ENCODE results near the gene MYBPC1. TPM values are rescaled to one million over a fixed set of nuclear protein-coding genes. Genes with fewer than 3 reads are reported as not detected.
A peak's percentile ranks its signal among the peaks of the same experiment; 100 is the strongest.

The MYBPC1 gene
- total and polyA plus RNA-seq, 5 donors from 2014 or later = not detected

- no peaks in the 10 kb centered on the region for H3K4me1 Mint-ChIP-seq
- Histone ChIP-seq H3K4me1 (ENCODE audit: control insufficient read depth, insufficient read depth, low read length, poor library complexity, severe bottlenecking) (no peaks in the 10 kb centered on the region), H3K4me3 (ENCODE audit: low read depth, low read length) (no peak overlapping the region), H3K36me3 (ENCODE audit: control insufficient read depth, insufficient read depth, low read length) (no peaks in the 10 kb centered on the region), H3K27ac (ENCODE audit: insufficient read depth, low read length, poor library complexity, severe bottlenecking) (no peak overlapping the region), H3K9me3 (ENCODE audit: control insufficient read depth in 2 of 2, low read length in 2 of 2) (no peaks in the 10 kb centered on the region), H3K27me3 (ENCODE audit: control insufficient read depth, insufficient read depth, low read length) (peaks cover 2% of the 10 kb centered on the region)
- ATAC-seq (ENCODE audit: low read depth in 2 of 2) = no peak
- no peak overlapping the region for H3K27ac Mint-ChIP-seq
- no peaks in the 10 kb centered on the region for H3K27me3 Mint-ChIP-seq
- DNase-seq = no peak
- no peak overlapping the region for H3K4me3 Mint-ChIP-seq
- H3K36me3 Mint-ChIP-seq = no peaks in the 10 kb centered on the region
- no peaks in the 10 kb centered on the region for H3K9me3 Mint-ChIP-seq
Observed at GRCh38 chr12:101599771-101600484, 5.2 kb downstream of the MYBPC1 start.

- H3K27me3 Mint-ChIP-seq = no peaks in the 10 kb centered on the region
- Histone ChIP-seq H3K4me1 (ENCODE audit: control insufficient read depth, insufficient read depth, low read length, poor library complexity, severe bottlenecking) (no peaks in the 10 kb centered on the region), H3K27me3 (ENCODE audit: control insufficient read depth, insufficient read depth, low read length) (no peaks in the 10 kb centered on the region), H3K36me3 (ENCODE audit: control insufficient read depth, insufficient read depth, low read length) (no peaks in the 10 kb centered on the region), H3K27ac (ENCODE audit: insufficient read depth, low read length, poor library complexity, severe bottlenecking) (no peak overlapping the region), H3K4me3 (ENCODE audit: low read depth, low read length) (no peak overlapping the region), H3K9me3 (ENCODE audit: control insufficient read depth in 2 of 2, low read length in 2 of 2) (no peaks in the 10 kb centered on the region)
- no peaks in the 10 kb centered on the region for H3K36me3 Mint-ChIP-seq
- no peak overlapping the region for H3K4me3 Mint-ChIP-seq
- ATAC-seq (ENCODE audit: low read depth in 2 of 2) (no peak), DNase-seq (no peak)
- no peak overlapping the region for H3K27ac Mint-ChIP-seq
- no peaks in the 10 kb centered on the region for H3K9me3 Mint-ChIP-seq
- no peaks in the 10 kb centered on the region for H3K4me1 Mint-ChIP-seq
Observed at GRCh38 chr12:101604132-101604531, 9.4 kb downstream of the MYBPC1 start.

GRCh38 chr12:101607894-101608293 is 13.1 kb downstream of the MYBPC1 start:
- ATAC-seq (ENCODE audit: low read depth in 2 of 2) (no peak), DNase-seq (no peak)
- no peaks in the 10 kb centered on the region for H3K36me3 ChIP-seq (ENCODE audit: control insufficient read depth, insufficient read depth, low read length)
- H3K27me3 ChIP-seq (ENCODE audit: control insufficient read depth, insufficient read depth, low read length) = no peaks in the 10 kb centered on the region
- H3K9me3 ChIP-seq (ENCODE audit: control insufficient read depth in 2 of 2, low read length in 2 of 2) = no peaks in the 10 kb centered on the region
- no peaks in the 10 kb centered on the region for H3K27me3 Mint-ChIP-seq
- H3K27ac Mint-ChIP-seq = no peak overlapping the region
- H3K4me1 Mint-ChIP-seq = no peaks in the 10 kb centered on the region
- no peak overlapping the region for H3K27ac ChIP-seq (ENCODE audit: insufficient read depth, low read length, poor library complexity, severe bottlenecking)
- H3K4me3 Mint-ChIP-seq = no peak overlapping the region
- H3K4me3 ChIP-seq (ENCODE audit: low read depth, low read length) = no peak overlapping the region
- H3K36me3 Mint-ChIP-seq = no peaks in the 10 kb centered on the region
- peaks cover 0 to 1% (median 0%) of the 10 kb centered on the region in 7 donors for H3K9me3 Mint-ChIP-seq
- no peaks in the 10 kb centered on the region for H3K4me1 ChIP-seq (ENCODE audit: control insufficient read depth, insufficient read depth, low read length, poor library complexity, severe bottlenecking)

- no peaks in the 10 kb centered on the region for H3K36me3 Mint-ChIP-seq
- Histone ChIP-seq H3K9me3 (ENCODE audit: control insufficient read depth in 2 of 2, low read length in 2 of 2) (no peaks in the 10 kb centered on the region), H3K4me1 (ENCODE audit: control insufficient read depth, insufficient read depth, low read length, poor library complexity, severe bottlenecking) (no peaks in the 10 kb centered on the region), H3K36me3 (ENCODE audit: control insufficient read depth, insufficient read depth, low read length) (no peaks in the 10 kb centered on the region), H3K27ac (ENCODE audit: insufficient read depth, low read length, poor library complexity, severe bottlenecking) (no peak overlapping the region), H3K27me3 (ENCODE audit: control insufficient read depth, insufficient read depth, low read length) (no peaks in the 10 kb centered on the region), H3K4me3 (ENCODE audit: low read depth, low read length) (no peak overlapping the region)
- no peak overlapping the region for H3K4me3 Mint-ChIP-seq
- H3K27ac Mint-ChIP-seq = no peak overlapping the region
- no peak for ATAC-seq (ENCODE audit: low read depth in 2 of 2)
- no peaks in the 10 kb centered on the region for H3K27me3 Mint-ChIP-seq
- no peak for DNase-seq
- no peaks in the 10 kb centered on the region for H3K4me1 Mint-ChIP-seq
- H3K9me3 Mint-ChIP-seq = peaks cover 0 to 1% (median 0%) of the 10 kb centered on the region in 7 donors
Observed at GRCh38 chr12:101608301-101609133, 13.7 kb downstream of the MYBPC1 start.

- Histone ChIP-seq H3K4me3 (ENCODE audit: low read depth, low read length) (no peak overlapping the region), H3K27ac (ENCODE audit: insufficient read depth, low read length, poor library complexity, severe bottlenecking) (no peak overlapping the region), H3K4me1 (ENCODE audit: control insufficient read depth, insufficient read depth, low read length, poor library complexity, severe bottlenecking) (no peaks in the 10 kb centered on the region), H3K36me3 (ENCODE audit: control insufficient read depth, insufficient read depth, low read length) (no peaks in the 10 kb centered on the region), H3K27me3 (ENCODE audit: control insufficient read depth, insufficient read depth, low read length) (no peaks in the 10 kb centered on the region), H3K9me3 (ENCODE audit: control insufficient read depth in 2 of 2, low read length in 2 of 2) (no peaks in the 10 kb centered on the region)
- H3K4me1 Mint-ChIP-seq = no peaks in the 10 kb centered on the region
- ATAC-seq (ENCODE audit: low read depth in 2 of 2) (no peak), DNase-seq (no peak)
- no peaks in the 10 kb centered on the region for H3K27me3 Mint-ChIP-seq
- H3K36me3 Mint-ChIP-seq = no peaks in the 10 kb centered on the region
- H3K9me3 Mint-ChIP-seq = peaks cover 0 to 1% (median 0%) of the 10 kb centered on the region in 7 donors
- H3K4me3 Mint-ChIP-seq = no peak overlapping the region
- H3K27ac Mint-ChIP-seq = no peak overlapping the region
Observed at GRCh38 chr12:101609198-101609597, 14.4 kb downstream of the MYBPC1 start.

GRCh38 chr12:101612160-101612916 is 17.6 kb downstream of the MYBPC1 start:
- Histone ChIP-seq H3K9me3 (ENCODE audit: control insufficient read depth in 2 of 2, low read length in 2 of 2) (no peaks in the 10 kb centered on the region), H3K36me3 (ENCODE audit: control insufficient read depth, insufficient read depth, low read length) (no peaks in the 10 kb centered on the region), H3K27ac (ENCODE audit: insufficient read depth, low read length, poor library complexity, severe bottlenecking) (no peak overlapping the region), H3K4me1 (ENCODE audit: control insufficient read depth, insufficient read depth, low read length, poor library complexity, severe bottlenecking) (no peaks in the 10 kb centered on the region), H3K4me3 (ENCODE audit: low read depth, low read length) (no peak overlapping the region), H3K27me3 (ENCODE audit: control insufficient read depth, insufficient read depth, low read length) (no peaks in the 10 kb centered on the region)
- Mint-ChIP-seq H3K27ac (no peak overlapping the region), H3K9me3 (peaks cover 0 to 2% (median 0%) of the 10 kb centered on the region in 7 donors), H3K4me3 (no peak overlapping the region), H3K36me3 (no peaks in the 10 kb centered on the region), H3K27me3 (no peaks in the 10 kb centered on the region), H3K4me1 (peaks cover 0 to 15% (median 4%) of the 10 kb centered on the region in 4 donors)
- no peak for ATAC-seq (ENCODE audit: low read depth in 2 of 2)
- no peak for DNase-seq

GRCh38 chr12:101616027-101616494 is 21.3 kb downstream of the MYBPC1 start:
- Histone ChIP-seq H3K27me3 (ENCODE audit: control insufficient read depth, insufficient read depth, low read length) (no peaks in the 10 kb centered on the region), H3K4me1 (ENCODE audit: control insufficient read depth, insufficient read depth, low read length, poor library complexity, severe bottlenecking) (no peaks in the 10 kb centered on the region), H3K4me3 (ENCODE audit: low read depth, low read length) (peak overlapping the region; percentile 35), H3K9me3 (ENCODE audit: control insufficient read depth in 2 of 2, low read length in 2 of 2) (no peaks in the 10 kb centered on the region), H3K27ac (ENCODE audit: insufficient read depth, low read length, poor library complexity, severe bottlenecking) (no peak overlapping the region), H3K36me3 (ENCODE audit: control insufficient read depth, insufficient read depth, low read length) (no peaks in the 10 kb centered on the region)
- peak overlapping the region; percentile 22 to 66 (median 43) for H3K27ac Mint-ChIP-seq
- peaks cover 0 to 15% (median 4%) of the 10 kb centered on the region in 4 donors for H3K4me1 Mint-ChIP-seq
- H3K9me3 Mint-ChIP-seq = peaks cover 0 to 2% (median 0%) of the 10 kb centered on the region in 7 donors
- no peaks in the 10 kb centered on the region for H3K36me3 Mint-ChIP-seq
- ATAC-seq (ENCODE audit: low read depth in 2 of 2) (no peak), DNase-seq (peak in 2 of 3 donors; percentile 13 to 36)
- peak overlapping the region in 2 of 4 donors; percentile 21 to 33 for H3K4me3 Mint-ChIP-seq
- H3K27me3 Mint-ChIP-seq = no peaks in the 10 kb centered on the region
